Measurements from ENCODE around the gene SPTY2D1. TPM values are rescaled to one million over a fixed set of nuclear protein-coding genes. Genes with fewer than 3 reads are reported as not detected.
A peak's percentile ranks its signal among the peaks of the same experiment; 100 is the strongest.

SPTY2D1 gene
- total RNA-seq, 4 donors from 2014 or later = 14.2 to 19.3 (median 17.8) TPM

GRCh38 chr11:18624161-18624560 is 10.0 kb downstream of the SPTY2D1 start:
- DNase-seq = no peak
- H3K27ac ChIP-seq = no peak overlapping the region

GRCh38 chr11:18623707-18624106 is 10.4 kb downstream of the SPTY2D1 start:
- Histone ChIP-seq H3K27me3 (no peaks in the 10 kb centered on the region), H3K27ac (no peak overlapping the region), H3K4me1 (peaks cover 0 to 5% (median under 1%) of the 10 kb centered on the region in 4 donors), H3K9me3 (no peaks in the 10 kb centered on the region), H3K4me3 (no peak overlapping the region), H3K36me3 (no peaks in the 10 kb centered on the region)
- DNase-seq = no peak
- TF ChIP-seq CTCF (IDR thresholded peaks at IDR 0.05) = no peak
- TF ChIP-seq POLR2A (IDR thresholded peaks at IDR 0.05) = no peak

More at GRCh38 chr11:18624161-18624560, 10.0 kb downstream of the SPTY2D1 start:
- TF ChIP-seq CTCF (IDR thresholded peaks at IDR 0.05) (no peak), POLR2A (IDR thresholded peaks at IDR 0.05) (no peak)
- no peaks in the 10 kb centered on the region for H3K9me3 ChIP-seq
- H3K27me3 ChIP-seq = no peaks in the 10 kb centered on the region
- peaks cover 0 to under 1% (median 0%) of the 10 kb centered on the region in 4 donors for H3K4me1 ChIP-seq
- no peaks in the 10 kb centered on the region for H3K36me3 ChIP-seq
- H3K4me3 ChIP-seq = no peak overlapping the region

- no peak for DNase-seq
- Histone ChIP-seq H3K36me3 (peaks cover 0 to 26% (median 0%) of the 10 kb centered on the region in 3 donors), H3K4me3 (no peak overlapping the region), H3K27ac (peak overlapping the region in 1 of 4 donors; percentile 28), H3K4me1 (peaks cover 0 to 10% (median 5%) of the 10 kb centered on the region in 4 donors), H3K27me3 (no peaks in the 10 kb centered on the region), H3K9me3 (no peaks in the 10 kb centered on the region)
- no peak for TF ChIP-seq POLR2A (IDR thresholded peaks at IDR 0.05)
- TF ChIP-seq CTCF (IDR thresholded peaks at IDR 0.05) = no peak
These were observed 15.7 kb downstream of the SPTY2D1 start for GRCh38 chr11:18618342-18619025.

GRCh38 chr11:18617688-18618341 is 16.3 kb downstream of the SPTY2D1 start:
- no peaks in the 10 kb centered on the region for H3K9me3 ChIP-seq
- no peaks in the 10 kb centered on the region for H3K27me3 ChIP-seq
- H3K27ac ChIP-seq = peak overlapping the region in 2 of 4 donors; percentile 23 to 28
- TF ChIP-seq POLR2A (IDR thresholded peaks at IDR 0.05) (no peak), CTCF (IDR thresholded peaks at IDR 0.05) (no peak)
- H3K4me3 ChIP-seq = no peak overlapping the region
- DNase-seq = no peak
- H3K4me1 ChIP-seq = peaks cover 0 to 10% (median 5%) of the 10 kb centered on the region in 4 donors
- H3K36me3 ChIP-seq = peaks cover 0 to 26% (median 0%) of the 10 kb centered on the region in 3 donors

GRCh38 chr11:18615628-18616392 is 18.3 kb downstream of the SPTY2D1 start:
- Histone ChIP-seq H3K36me3 (peaks cover 0 to 43% (median 0%) of the 10 kb centered on the region in 3 donors), H3K4me1 (peaks cover 0 to 10% (median 5%) of the 10 kb centered on the region in 4 donors), H3K27me3 (no peaks in the 10 kb centered on the region), H3K27ac (no peak overlapping the region), H3K4me3 (no peak overlapping the region), H3K9me3 (no peaks in the 10 kb centered on the region)
- DNase-seq = no peak
- TF ChIP-seq CTCF (IDR thresholded peaks at IDR 0.05) = no peak
- no peak for TF ChIP-seq POLR2A (IDR thresholded peaks at IDR 0.05)

Measured in Peyer's patch (tissue), 4 donors.